ENCODE data around the gene UBE2R2. TPM values are rescaled to one million over a fixed set of nuclear protein-coding genes. Genes with fewer than 3 reads are reported as not detected.
"Not testable (repeated sequence)": the region's sequence is repeated elsewhere in the genome, so short reads cannot be mapped to it uniquely, and the experiment has no call there.

Gene UBE2R2
- polyA plus RNA-seq, 1 experiment, result 18.3 TPM

DNA sequence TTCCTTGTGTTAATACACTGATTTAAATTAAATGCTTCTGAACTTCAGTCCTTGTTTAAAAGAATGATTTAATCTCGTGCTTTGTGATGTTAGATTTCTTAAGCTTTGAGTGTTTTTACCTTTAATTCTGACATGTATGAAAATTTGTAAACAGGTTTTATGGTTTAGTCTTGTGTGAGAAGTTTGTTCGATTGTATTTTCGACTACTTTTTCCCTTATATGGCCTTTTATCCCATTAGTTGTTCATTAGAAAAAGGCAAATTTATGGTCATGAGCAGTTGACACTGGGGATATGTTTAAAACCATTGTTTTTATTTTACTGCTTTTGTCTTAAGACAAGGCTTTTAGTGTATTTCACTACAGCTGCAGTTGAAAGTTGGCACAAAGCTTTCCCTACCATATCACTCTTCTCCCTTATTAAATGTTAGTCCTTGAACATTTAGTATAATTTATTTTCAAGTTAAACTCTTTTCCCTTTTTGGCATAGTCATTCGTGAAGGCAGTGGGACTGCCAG is 3.3 kb downstream of the UBE2R2 start:
- H3K27me3 ChIP-seq (ENCODE audit: control insufficient read depth, insufficient read depth, low read length), result no peaks in the 10 kb centered on the region
- no peaks in the 10 kb centered on the region for H3K36me3 ChIP-seq (ENCODE audit: control insufficient read depth, insufficient read depth, low read length)
- ChIA-PET POLR2A (no interaction called here), CTCF (interaction anchor here (1.0 kb wide), 1 partner anchor 41 kb away, joined by 4 read pairs; no protein-coding TSS in a partner anchor)
- no peak for DNase-seq (ENCODE audit: low read depth)
- TF ChIP-seq, protein P1, sequence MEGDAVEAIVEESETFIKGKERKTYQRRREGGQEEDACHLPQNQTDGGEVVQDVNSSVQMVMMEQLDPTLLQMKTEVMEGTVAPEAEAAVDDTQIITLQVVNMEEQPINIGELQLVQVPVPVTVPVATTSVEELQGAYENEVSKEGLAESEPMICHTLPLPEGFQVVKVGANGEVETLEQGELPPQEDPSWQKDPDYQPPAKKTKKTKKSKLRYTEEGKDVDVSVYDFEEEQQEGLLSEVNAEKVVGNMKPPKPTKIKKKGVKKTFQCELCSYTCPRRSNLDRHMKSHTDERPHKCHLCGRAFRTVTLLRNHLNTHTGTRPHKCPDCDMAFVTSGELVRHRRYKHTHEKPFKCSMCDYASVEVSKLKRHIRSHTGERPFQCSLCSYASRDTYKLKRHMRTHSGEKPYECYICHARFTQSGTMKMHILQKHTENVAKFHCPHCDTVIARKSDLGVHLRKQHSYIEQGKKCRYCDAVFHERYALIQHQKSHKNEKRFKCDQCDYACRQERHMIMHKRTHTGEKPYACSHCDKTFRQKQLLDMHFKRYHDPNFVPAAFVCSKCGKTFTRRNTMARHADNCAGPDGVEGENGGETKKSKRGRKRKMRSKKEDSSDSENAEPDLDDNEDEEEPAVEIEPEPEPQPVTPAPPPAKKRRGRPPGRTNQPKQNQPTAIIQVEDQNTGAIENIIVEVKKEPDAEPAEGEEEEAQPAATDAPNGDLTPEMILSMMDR (IDR thresholded peaks at IDR 0.05; ENCODE audit: insufficient read depth, low read depth, low read length), result no peak
- H3K4me3 ChIP-seq (ENCODE audit: low read depth, low read length), result no peak overlapping the region; the same call in 1 of the 2 replicates

DNA sequence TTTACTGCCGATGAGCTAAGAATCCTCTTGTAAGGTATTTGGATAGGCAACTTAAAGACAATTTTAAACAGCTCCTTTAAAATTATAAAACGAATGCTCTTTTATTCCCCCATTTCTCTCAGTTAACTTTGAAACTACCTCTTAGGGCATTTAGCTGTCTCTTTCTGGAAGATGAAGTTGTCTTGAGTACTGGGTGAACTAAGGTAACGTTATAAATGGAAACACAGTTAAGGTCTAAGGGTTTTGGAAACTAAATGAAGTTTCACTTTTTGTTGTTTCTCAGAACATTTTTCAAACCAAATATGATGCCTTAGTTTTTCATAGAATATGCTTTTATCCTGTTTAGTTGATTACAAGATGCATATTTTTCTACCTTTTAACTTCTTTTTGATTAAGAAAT is 6.8 kb downstream of the UBE2R2 start:
- CTCF ChIA-PET, result interaction anchor here (1.0 to 1.5 kb wide), 3 partner anchors 10 to 11 kb away, joined by 3 to 4 read pairs (median 4); no protein-coding TSS in a partner anchor
- POLR2A ChIA-PET, result interaction anchor here (1.2 kb wide), 1 partner anchor 13 kb away, joined by 4 read pairs; no protein-coding TSS in a partner anchor
- Histone ChIP-seq H3K4me3 (ENCODE audit: low read depth, low read length) (no peak overlapping the region), H3K27me3 (ENCODE audit: control insufficient read depth, insufficient read depth, low read length) (no peaks in the 10 kb centered on the region), H3K36me3 (ENCODE audit: control insufficient read depth, insufficient read depth, low read length) (peaks cover 1% of the 10 kb centered on the region; the same call in 1 of the 2 replicates)
- no peak for DNase-seq (ENCODE audit: low read depth)
- TF ChIP-seq, protein P1 (IDR thresholded peaks at IDR 0.05; ENCODE audit: insufficient read depth, low read depth, low read length), result no peak

DNA sequence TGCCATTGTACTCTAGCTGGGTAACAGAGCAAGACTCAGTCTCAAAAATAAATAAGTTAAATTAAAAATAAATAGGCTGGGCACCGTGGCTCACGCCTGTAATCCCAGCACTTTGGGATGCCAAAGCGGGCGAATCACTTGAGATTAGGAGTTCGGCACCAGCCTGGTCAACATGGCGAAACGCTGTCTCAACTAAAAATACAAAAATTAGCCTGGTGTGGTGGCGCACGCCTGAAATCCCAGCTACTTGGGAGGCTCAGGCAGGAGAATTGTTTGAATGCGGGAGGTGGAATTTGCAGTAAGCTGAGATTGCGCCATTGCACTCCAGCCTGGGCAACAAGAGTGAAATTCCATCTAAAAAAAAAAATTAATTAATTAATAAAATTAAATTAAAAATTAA is 10.3 kb downstream of the UBE2R2 start:
- H3K27me3 ChIP-seq (ENCODE audit: control insufficient read depth, insufficient read depth, low read length); POLR2A ChIA-PET; H3K36me3 ChIP-seq (ENCODE audit: control insufficient read depth, insufficient read depth, low read length); CTCF ChIA-PET; H3K4me3 ChIP-seq (ENCODE audit: low read depth, low read length); DNase-seq (ENCODE audit: low read depth): not testable (repeated sequence)

DNA sequence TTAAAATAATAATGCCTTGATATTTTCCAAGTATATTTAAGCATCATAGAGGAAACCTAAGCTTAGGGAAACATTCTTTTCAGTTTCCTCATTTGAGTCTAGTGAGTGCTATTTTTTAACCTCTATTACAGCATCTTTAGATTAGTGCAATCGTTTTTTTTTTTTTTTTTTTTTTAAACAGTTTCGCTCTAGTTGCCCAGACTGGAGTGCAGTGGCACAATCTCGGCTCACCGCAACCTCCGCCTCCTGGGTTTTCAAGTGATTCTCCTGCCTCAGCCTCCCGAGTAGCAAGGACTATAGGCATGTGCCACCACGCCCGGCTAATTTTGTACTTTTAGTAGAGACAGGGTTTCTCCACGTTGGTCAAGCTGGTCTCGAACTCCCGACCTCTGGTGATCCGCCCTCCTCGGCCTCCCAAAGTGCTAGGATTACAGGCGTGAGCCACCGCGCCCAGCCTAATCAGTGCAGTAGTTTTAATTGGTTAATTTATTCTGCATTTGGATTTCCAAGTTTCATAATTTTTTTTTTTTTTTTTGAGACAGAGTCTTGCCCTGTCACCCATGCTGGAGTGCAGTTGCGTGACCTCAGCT is 12.8 kb downstream of the UBE2R2 start:
- CTCF ChIA-PET; POLR2A ChIA-PET; DNase-seq (ENCODE audit: low read depth); H3K4me3 ChIP-seq (ENCODE audit: low read depth, low read length); H3K36me3 ChIP-seq (ENCODE audit: control insufficient read depth, insufficient read depth, low read length); H3K27me3 ChIP-seq (ENCODE audit: control insufficient read depth, insufficient read depth, low read length): not testable (repeated sequence)

DNA sequence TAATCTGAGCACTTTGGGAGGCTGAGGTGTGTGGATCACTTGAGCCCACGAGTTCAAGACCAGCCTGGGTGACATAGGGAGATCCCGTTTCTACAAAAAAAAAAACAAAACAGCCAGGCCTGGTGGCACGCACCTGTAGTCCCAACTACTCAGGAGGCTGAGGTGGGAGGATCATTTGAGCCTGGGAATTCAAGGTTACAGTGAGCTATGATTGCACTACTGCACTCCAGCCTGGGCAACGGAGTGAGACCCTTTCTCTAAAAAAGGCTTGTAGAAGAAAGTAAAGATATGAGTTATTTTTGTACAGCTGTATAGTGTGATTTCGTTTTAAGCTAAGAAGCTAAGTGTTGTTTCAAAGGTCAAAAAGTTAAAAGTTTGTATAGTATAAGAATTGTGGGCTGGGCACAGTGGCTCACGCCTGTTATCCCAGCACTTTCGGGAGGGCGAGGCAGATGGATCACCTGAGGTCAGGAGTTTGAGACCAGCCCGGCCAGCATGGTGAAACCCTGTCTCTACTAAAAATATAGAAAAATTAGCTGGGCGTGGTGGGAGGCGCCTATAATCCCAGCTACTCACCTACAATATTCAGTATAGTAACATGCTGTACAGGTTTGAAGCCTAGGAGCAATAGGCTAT is 18.8 kb downstream of the UBE2R2 start:
- CTCF ChIA-PET, result interaction anchor here (0.6 to 1.1 kb wide), 2 partner anchors 12 to 24 kb away, joined by 4 read pairs; no protein-coding TSS in a partner anchor
- TF ChIP-seq, protein P1 (IDR thresholded peaks at IDR 0.05; ENCODE audit: insufficient read depth, low read depth, low read length), result no peak
- H3K36me3 ChIP-seq (ENCODE audit: control insufficient read depth, insufficient read depth, low read length), result no peaks in the 10 kb centered on the region; the same call in 1 of the 2 replicates
- POLR2A ChIA-PET, result no interaction called here
- no peak overlapping the region for H3K4me3 ChIP-seq (ENCODE audit: low read depth, low read length)
- H3K27me3 ChIP-seq (ENCODE audit: control insufficient read depth, insufficient read depth, low read length), result no peaks in the 10 kb centered on the region
- no peak for DNase-seq (ENCODE audit: low read depth)

DNA sequence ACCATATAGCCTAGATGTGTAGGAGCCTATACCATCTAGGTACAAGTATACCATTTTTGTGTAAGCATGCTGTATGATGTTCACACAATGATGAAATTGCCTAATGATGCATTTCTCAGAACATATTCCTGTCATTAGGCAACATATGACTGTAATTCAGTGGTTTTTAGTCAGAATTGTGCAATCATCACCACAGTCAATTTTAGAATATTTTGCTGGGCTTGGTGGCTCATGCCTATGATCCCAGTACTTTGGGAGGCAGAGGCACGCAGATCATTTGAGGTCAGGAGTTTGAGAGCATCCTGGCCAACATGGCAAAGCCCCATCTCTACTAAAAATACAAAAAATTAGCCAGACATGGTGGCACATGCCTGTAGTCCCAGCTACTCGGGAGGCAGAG is 19.3 kb downstream of the UBE2R2 start:
- POLR2A ChIA-PET, result interaction anchor here (1.0 kb wide), 1 partner anchor 13 kb away, joined by 4 read pairs; no protein-coding TSS in a partner anchor
- CTCF ChIA-PET, result interaction anchor here (0.5 to 1.7 kb wide), 2 partner anchors 16 to 23 kb away, joined by 3 to 8 read pairs; no protein-coding TSS in a partner anchor

More for the DNA sequence above, 19.3 kb downstream of the UBE2R2 start:
- not testable (repeated sequence) for H3K27me3 ChIP-seq (ENCODE audit: control insufficient read depth, insufficient read depth, low read length); H3K4me3 ChIP-seq (ENCODE audit: low read depth, low read length); H3K36me3 ChIP-seq (ENCODE audit: control insufficient read depth, insufficient read depth, low read length)
- DNase-seq (ENCODE audit: low read depth), result peak; percentile 85
